Activated CD4-positive, CD25-positive, alpha-beta regulatory T cell treated with anti-CD3 and anti-CD28 coated beads, Interleukin-2, amount 50 U/mL, for 24 hours (primary cell): ENCODE data around the gene HID1.

Experiments
- ATAC-seq, 2 donors: fragments of 150-1000 bp; cut with Tn5 transposase; one replicate each; pipeline ENCODE4 v1.10.0; 2021; ENCODE audit warnings: mild to moderate bottlenecking in 1 of 2, moderate library complexity in 1 of 2

HID1 gene

GRCh38 chr17:74946641-74947040, 25.9 kb downstream of the HID1 start:
- ATAC-seq: no peak

GRCh38 chr17:74945543-74945942, 27.0 kb downstream of the HID1 start:
- no peak for ATAC-seq

GRCh38 chr17:74943808-74944522, 28.6 kb downstream of the HID1 start:
- no peak for ATAC-seq

- ATAC-seq: no peak
These were observed 31.3 kb downstream of the HID1 start for GRCh38 chr17:74941128-74941725.

GRCh38 chr17:74939534-74939933, 33.0 kb downstream of the HID1 start:
- ATAC-seq: no peak

- ATAC-seq: no peak
These were observed 34.2 kb downstream of the HID1 start for GRCh38 chr17:74938194-74938950.

GRCh38 chr17:74937064-74938051, 35.2 kb downstream of the HID1 start:
- no peak for ATAC-seq

GRCh38 chr17:74936470-74936799, 36.1 kb downstream of the HID1 start:
- ATAC-seq: no peak

- no peak for ATAC-seq
These were observed 36.7 kb downstream of the HID1 start, which contains the start of gene OTOP3 for GRCh38 chr17:74935585-74936469. TSS of gene OTOP3 (plus strand) at chr17:74935898. CDS start at chr17:74935922, 24 bp downstream.

- ATAC-seq: no peak
These were observed 37.5 kb downstream of the HID1 start for GRCh38 chr17:74935048-74935447.

- no peak for ATAC-seq
These were observed 42.0 kb downstream of the HID1 start for GRCh38 chr17:74930535-74931036.

GRCh38 chr17:74928786-74929185, 43.8 kb downstream of the HID1 start:
- ATAC-seq: no peak

- ATAC-seq: no peak
These were observed 47.3 kb downstream of the HID1 start for GRCh38 chr17:74925242-74925641.

- ATAC-seq: no peak
These were observed 48.2 kb downstream of the HID1 start, which contains the start of gene OTOP2 for GRCh38 chr17:74924250-74924948. TSS of gene OTOP2 (plus strand) at chr17:74924273. CDS start at chr17:74924633, 360 bp downstream.

- ATAC-seq: peak; percentile 49 to 53
These were observed 48.9 kb downstream of the HID1 start for GRCh38 chr17:74923538-74924249.

- peak; percentile 21 to 42 for ATAC-seq
These were observed 49.6 kb downstream of the HID1 start, which contains the start of gene USH1G for GRCh38 chr17:74922694-74923537. TSS of gene USH1G (minus strand) at chr17:74923255. CDS start at chr17:74923073, 182 bp downstream.

- ATAC-seq: no peak
These were observed 50.4 kb downstream of the HID1 start for GRCh38 chr17:74922172-74922571.

- ATAC-seq: no peak
These were observed 50.8 kb downstream of the HID1 start for GRCh38 chr17:74921769-74922168.
